ENCODE data around the gene FRMD8.

The FRMD8 gene

GRCh38 chr11:65355776-65356393, 30.6 kb upstream of the FRMD8 start:
- TF ChIP-seq TAF1 (IDR thresholded peaks at IDR 0.05; ENCODE audit: borderline replicate concordance, low read depth, low read length) (no peak), POLR2AphosphoS5 (IDR thresholded peaks at IDR 0.05; ENCODE audit: low read depth, low read length) (no peak), POLR2A (IDR thresholded peaks at IDR 0.05; ENCODE audit: low read depth, low read length) (no peak)
- DNase-seq (ENCODE audit: insufficient read length) (no peak), FAIRE-seq (no peak)

- DNase-seq (ENCODE audit: insufficient read length) (no peak), FAIRE-seq (no peak)
- no peak for TF ChIP-seq POLR2A (IDR thresholded peaks at IDR 0.05; ENCODE audit: low read depth, low read length)
- no peak for TF ChIP-seq TAF1 (IDR thresholded peaks at IDR 0.05; ENCODE audit: borderline replicate concordance, low read depth, low read length)
- no peak for TF ChIP-seq POLR2AphosphoS5 (IDR thresholded peaks at IDR 0.05; ENCODE audit: low read depth, low read length)
Observed at GRCh38 chr11:65356394-65356972, 30.0 kb upstream of the FRMD8 start.

- DNase-seq (ENCODE audit: insufficient read length) (no peak), FAIRE-seq (no peak)
- TF ChIP-seq POLR2A (IDR thresholded peaks at IDR 0.05; ENCODE audit: low read depth, low read length) (no peak), POLR2AphosphoS5 (IDR thresholded peaks at IDR 0.05; ENCODE audit: low read depth, low read length) (no peak), TAF1 (IDR thresholded peaks at IDR 0.05; ENCODE audit: borderline replicate concordance, low read depth, low read length) (no peak)
Observed at GRCh38 chr11:65357856-65358356, 28.5 kb upstream of the FRMD8 start.

- no peak for TF ChIP-seq TAF1 (IDR thresholded peaks at IDR 0.05; ENCODE audit: borderline replicate concordance, low read depth, low read length)
- TF ChIP-seq POLR2AphosphoS5 (IDR thresholded peaks at IDR 0.05; ENCODE audit: low read depth, low read length) = no peak
- TF ChIP-seq POLR2A (IDR thresholded peaks at IDR 0.05; ENCODE audit: low read depth, low read length) = no peak
- FAIRE-seq = no peak
- no peak for DNase-seq (ENCODE audit: insufficient read length)
Observed at GRCh38 chr11:65362320-65362931, 24.0 kb upstream of the FRMD8 start.

GRCh38 chr11:65362966-65363365, 23.5 kb upstream of the FRMD8 start:
- FAIRE-seq (no peak), DNase-seq (ENCODE audit: insufficient read length) (no peak)
- no peak for TF ChIP-seq POLR2A (IDR thresholded peaks at IDR 0.05; ENCODE audit: low read depth, low read length)
- no peak for TF ChIP-seq POLR2AphosphoS5 (IDR thresholded peaks at IDR 0.05; ENCODE audit: low read depth, low read length)
- no peak for TF ChIP-seq TAF1 (IDR thresholded peaks at IDR 0.05; ENCODE audit: borderline replicate concordance, low read depth, low read length)

- DNase-seq (ENCODE audit: insufficient read length) = no peak
- no peak for TF ChIP-seq TAF1 (IDR thresholded peaks at IDR 0.05; ENCODE audit: borderline replicate concordance, low read depth, low read length)
- no peak for TF ChIP-seq POLR2A (IDR thresholded peaks at IDR 0.05; ENCODE audit: low read depth, low read length)
- no peak for TF ChIP-seq POLR2AphosphoS5 (IDR thresholded peaks at IDR 0.05; ENCODE audit: low read depth, low read length)
- FAIRE-seq = no peak
Observed at GRCh38 chr11:65363770-65364169, 22.7 kb upstream of the FRMD8 start.

- TF ChIP-seq POLR2A (IDR thresholded peaks at IDR 0.05; ENCODE audit: low read depth, low read length) (no peak), TAF1 (IDR thresholded peaks at IDR 0.05; ENCODE audit: borderline replicate concordance, low read depth, low read length) (no peak), POLR2AphosphoS5 (IDR thresholded peaks at IDR 0.05; ENCODE audit: low read depth, low read length) (no peak)
- DNase-seq (ENCODE audit: insufficient read length) (no peak), FAIRE-seq (no peak)
Observed at GRCh38 chr11:65366340-65366773, 20.1 kb upstream of the FRMD8 start.

- no peak for DNase-seq (ENCODE audit: insufficient read length)
- no peak for TF ChIP-seq TAF1 (IDR thresholded peaks at IDR 0.05; ENCODE audit: borderline replicate concordance, low read depth, low read length)
- no peak for TF ChIP-seq POLR2AphosphoS5 (IDR thresholded peaks at IDR 0.05; ENCODE audit: low read depth, low read length)
- no peak for TF ChIP-seq POLR2A (IDR thresholded peaks at IDR 0.05; ENCODE audit: low read depth, low read length)
- FAIRE-seq = no peak
Observed at GRCh38 chr11:65370659-65371049, 15.8 kb upstream of the FRMD8 start.

GRCh38 chr11:65373839-65374580, 12.4 kb upstream of the FRMD8 start:
- peak; percentile 5 for FAIRE-seq
- no peak for TF ChIP-seq POLR2A (IDR thresholded peaks at IDR 0.05; ENCODE audit: low read depth, low read length)
- TF ChIP-seq TAF1 (IDR thresholded peaks at IDR 0.05; ENCODE audit: borderline replicate concordance, low read depth, low read length) = no peak
- no peak for TF ChIP-seq POLR2AphosphoS5 (IDR thresholded peaks at IDR 0.05; ENCODE audit: low read depth, low read length)
- no peak for DNase-seq (ENCODE audit: insufficient read length)

GRCh38 chr11:65375012-65375411, 11.4 kb upstream of the FRMD8 start:
- FAIRE-seq = no peak
- TF ChIP-seq TAF1 (IDR thresholded peaks at IDR 0.05; ENCODE audit: borderline replicate concordance, low read depth, low read length) = no peak
- TF ChIP-seq POLR2AphosphoS5 (IDR thresholded peaks at IDR 0.05; ENCODE audit: low read depth, low read length) = no peak
- no peak for DNase-seq (ENCODE audit: insufficient read length)

- FAIRE-seq (no peak), DNase-seq (ENCODE audit: insufficient read length) (no peak)
- no peak for TF ChIP-seq POLR2AphosphoS5 (IDR thresholded peaks at IDR 0.05; ENCODE audit: low read depth, low read length)
- TF ChIP-seq POLR2A (IDR thresholded peaks at IDR 0.05; ENCODE audit: low read depth, low read length) = no peak
- no peak for TF ChIP-seq TAF1 (IDR thresholded peaks at IDR 0.05; ENCODE audit: borderline replicate concordance, low read depth, low read length)
Observed at GRCh38 chr11:65376138-65376713, 10.2 kb upstream of the FRMD8 start.
